Stimulated activated CD4-positive, alpha-beta T cell treated with anti-CD3 and anti-CD28 coated beads, TNF-alpha, amount 100 ng/mL, for 1 hour (primary cell): ENCODE measurements around the gene IMPDH1.

Experiments used
- DNase-seq, 3 donors: peaks; one replicate each; pipeline ENCODE4 v3.0.0-alpha.2; 2020; ENCODE audit warnings: low read depth in 3 of 3, low spot score in 1 of 3

Gene IMPDH1

DNA sequence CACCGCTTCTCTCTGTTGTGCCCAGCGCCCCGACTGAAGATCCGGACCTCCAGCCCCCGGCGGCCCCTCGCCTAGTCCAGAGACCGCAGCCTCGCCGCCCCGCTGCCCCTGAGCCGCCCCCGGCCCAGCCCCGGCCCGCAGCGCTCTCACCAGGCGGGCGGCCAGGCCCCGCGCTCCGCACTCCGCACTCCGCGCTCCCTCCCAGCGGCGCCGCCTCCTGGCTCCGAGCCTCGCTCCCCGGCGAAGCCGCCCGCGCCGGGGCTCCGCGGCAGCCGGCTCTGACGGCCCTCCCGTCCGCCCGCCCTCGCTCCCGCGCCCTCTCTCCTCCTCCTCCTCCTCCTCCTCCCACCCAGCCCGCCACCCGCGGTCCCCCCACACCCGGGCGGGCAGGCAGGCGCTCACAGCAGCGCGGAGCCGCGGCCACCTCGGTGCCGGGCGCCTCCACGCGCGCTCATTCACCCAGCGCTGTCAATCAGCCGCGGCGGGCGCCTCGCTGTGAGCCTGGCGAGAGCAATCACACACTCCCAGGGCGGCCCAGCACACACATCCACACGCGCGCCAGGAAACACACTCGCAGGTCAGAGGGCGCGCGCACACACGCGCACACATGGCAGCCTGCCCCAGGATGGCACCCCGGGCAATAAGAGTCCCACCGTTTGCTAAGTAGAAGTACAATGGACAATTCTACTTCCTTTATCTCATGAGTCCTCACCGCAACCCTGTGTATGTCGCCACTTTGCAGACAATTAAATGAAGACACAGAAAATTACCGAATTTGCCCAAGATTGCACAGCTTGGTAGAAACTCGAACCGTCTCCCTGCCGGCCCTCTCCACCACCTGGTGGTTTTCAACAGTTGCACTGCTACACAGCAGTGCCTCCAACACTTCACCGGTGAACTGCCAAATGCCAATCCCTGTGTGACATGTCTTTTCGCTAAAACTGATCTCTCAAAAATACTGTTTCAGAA, 48.1 kb downstream of the IMPDH1 start, which contains the start of gene PRRT4:
PRRT4 (minus strand) TSS at position 280 of the 969 bp plus-strand sequence.
- DNase-seq = no peak

DNA sequence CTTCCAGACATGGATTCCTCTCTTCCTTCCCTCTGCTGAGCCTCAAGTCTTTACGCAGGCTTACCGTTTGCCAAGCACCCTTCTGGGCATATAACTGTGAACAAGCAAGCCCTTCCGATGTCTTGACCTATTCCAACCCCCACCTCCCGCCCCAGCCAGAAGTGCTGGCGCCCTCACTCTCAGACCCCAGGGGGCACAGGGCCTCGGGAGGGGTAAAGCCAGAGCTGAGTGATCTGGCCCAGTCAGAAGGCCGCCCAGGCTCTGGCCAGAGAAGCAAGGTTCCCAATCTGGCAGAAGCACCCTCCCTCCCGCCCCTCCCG, 49.5 kb downstream of the IMPDH1 start:
- DNase-seq = no peak

DNA sequence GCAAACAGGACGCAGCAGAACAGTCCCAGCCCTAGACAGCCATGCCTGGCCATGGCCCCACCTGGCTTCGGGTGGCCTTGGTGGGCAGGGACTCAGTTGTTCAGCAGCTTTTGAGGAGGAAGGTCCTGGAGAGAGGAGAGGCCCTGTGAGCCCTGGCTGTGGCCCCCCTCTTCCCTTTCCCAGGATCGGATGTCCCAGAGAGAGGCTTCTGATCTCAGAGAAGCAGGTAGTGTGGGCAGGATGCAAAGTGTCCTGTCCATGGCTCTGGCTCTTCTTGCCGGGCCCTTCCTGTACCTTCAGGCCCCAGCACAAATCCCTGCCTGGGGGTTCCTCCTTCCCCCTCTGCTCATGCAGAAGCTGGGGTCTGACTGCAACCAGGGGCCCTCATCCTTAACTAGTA, 49.8 kb downstream of the IMPDH1 start:
- DNase-seq = no peak

DNA sequence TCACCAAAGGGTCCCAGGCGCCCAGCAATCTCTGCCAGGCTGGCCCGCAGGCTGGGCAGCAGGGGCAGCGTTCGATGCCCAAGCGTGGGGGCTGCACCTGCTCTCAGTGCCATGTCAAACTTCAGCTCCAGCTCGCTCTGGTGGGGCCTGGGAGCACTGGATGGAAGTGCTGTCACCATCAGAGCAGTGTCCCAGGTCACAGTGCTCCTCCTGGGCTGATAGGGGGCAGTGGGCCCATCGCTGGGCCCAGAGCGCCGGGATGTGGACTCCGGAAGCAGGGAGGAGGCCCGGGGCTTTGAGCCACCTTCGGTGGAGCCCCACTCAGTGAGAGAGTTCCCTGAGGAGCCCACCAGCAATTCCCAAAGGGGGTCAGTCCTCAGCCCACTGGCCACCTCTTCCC, 50.4 kb downstream of the IMPDH1 start:
- DNase-seq = no peak

DNA sequence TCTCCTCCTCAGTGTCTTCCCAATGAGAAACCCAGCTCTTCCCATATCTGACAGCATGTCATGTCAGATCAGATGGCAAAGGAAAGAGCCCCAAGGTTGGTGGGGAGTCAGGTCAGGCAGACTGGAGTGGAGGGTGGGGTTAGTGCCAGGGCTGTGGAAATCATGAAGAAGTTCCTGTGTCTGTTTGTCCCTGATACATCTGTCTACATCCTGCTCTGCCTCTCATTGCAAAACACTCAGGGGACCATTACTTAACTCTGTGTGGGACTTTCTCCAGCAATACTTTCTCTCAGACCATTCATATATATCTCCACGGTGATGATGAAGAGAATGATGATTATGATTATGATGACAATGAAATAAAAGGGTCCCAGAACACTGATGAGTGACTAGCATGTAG, 51.5 kb downstream of the IMPDH1 start:
- no peak for DNase-seq

DNA sequence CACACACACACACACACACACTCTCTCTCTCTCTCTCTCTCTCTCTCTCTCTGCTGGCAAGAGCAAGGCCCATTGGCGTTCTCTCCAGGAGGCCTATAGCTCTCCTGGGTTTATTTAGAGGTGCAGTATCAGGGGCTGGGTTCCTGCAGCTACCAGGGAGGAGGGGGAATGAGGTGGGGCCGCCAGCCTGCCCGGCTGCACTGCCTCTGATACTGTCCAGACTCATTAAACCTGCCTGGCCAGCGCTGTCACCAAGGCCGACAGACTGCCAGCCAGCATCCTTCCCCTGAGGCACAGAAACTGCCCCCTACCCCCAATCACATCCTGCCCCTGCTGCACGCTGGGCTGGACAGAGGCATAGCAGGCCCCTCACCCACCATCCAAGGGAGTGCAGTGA, 52.6 kb downstream of the IMPDH1 start:
- DNase-seq = no peak

DNA sequence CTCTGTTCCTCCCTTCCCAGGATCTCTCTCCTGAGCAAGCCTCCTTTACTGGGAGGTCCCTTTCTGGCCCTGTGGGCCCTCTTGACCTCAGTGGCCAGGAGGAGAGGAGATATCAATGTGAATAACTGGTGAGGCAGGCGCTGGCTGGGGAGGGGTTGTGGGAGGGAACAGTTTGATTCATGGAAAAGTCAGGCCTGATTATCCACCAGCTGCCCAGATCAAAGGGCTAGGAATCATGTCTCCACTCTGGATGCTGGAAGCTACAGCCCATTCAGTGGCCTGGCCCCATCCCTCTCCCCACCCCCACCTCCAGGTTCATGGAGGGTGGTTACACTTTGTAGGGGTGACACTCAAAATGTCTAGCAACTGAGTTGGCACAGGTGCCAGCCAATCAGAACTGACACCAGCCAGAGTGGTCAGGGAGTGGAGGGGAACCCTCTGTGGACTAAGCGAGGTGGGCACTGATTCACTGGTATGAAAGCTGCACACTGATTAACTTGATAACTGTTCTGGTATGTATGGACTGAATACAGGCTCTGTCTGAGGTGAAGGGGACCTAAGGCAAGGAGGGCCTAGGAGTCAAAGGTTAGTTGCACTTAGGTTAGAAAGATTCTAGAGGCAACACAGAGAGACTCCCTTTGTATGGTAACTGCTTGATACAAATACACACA, 53.1 kb downstream of the IMPDH1 start:
- DNase-seq = no peak

DNA sequence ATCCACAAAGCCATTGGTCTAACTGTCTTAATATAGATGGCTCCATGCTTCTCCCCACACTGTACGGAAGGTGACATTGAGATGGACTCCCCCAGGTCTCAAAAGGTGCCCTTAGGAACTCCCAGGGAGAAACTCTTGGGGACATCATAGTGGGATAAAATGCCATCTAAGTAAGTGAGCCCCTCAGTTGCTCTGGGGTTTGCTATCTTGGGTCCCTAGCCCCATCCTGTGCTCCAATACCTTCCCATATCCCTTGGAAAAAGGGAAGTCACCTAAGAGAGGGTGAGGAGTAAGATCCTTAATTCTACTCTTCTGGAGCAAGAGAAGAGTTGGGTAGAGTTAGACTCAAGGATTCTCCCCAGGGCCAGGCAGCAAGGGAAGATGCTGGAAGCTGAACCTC, 56.2 kb downstream of the IMPDH1 start:
- DNase-seq = no peak

DNA sequence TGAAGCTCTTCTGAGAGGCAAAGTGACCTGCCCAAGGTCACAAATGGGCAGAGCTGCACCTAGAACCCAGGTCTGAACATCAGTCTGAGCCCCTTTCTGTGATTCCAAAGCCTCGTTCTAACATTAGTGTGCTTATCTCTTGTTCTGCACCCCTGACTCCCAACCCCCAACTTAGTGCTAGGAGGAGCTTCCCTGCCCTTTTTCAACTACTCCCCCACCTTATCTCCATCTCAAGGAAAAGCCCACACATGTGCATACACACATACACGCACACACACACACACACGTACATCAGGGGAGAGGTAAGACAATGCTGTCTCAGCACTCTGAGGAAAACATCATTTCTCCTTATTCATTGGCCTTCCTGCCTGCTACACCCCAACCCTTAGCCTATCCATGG, 56.6 kb downstream of the IMPDH1 start:
- DNase-seq = no peak

DNA sequence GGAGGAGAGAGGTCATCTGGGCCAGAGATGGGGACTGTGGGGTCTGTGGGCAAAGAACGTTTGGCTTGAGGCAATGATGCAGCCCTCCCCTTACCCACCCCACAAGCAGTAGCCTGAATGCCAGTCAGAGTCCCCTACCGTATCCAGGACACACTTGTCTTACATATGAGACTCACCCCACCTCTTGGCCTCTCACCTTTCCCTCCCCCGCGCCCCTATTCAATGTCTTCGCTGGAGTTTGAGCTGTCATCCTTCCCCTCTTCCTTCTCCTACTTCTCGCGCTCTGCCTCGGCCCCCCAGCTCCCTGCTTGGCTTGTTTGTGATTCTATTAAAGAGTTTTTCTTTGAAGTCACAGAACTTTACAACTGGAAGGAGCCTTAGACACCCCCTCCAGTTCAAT, 57.1 kb downstream of the IMPDH1 start:
- no peak for DNase-seq

DNA sequence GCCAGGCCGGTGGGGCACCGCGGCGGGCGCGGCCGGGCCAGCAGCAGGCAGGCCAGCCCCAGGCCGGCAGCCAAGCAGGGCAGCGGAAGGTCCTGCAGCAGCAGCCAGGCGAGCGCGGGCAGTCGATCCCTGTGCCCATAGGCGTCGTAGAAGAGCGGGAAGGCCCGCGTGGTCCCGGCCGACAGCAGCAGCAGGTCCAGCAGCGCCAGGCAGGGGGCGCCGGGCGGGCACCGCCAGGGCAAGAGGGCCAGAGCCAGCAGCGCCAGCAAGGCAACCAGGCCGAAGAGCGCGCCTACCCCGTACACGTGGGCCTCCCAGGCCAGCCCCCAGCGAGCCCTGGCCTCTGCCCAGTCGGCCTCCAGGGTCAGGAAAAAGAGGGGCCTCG, 57.6 kb downstream of the IMPDH1 start:
- DNase-seq = peak in 1 of 3 donors; percentile 33

DNA sequence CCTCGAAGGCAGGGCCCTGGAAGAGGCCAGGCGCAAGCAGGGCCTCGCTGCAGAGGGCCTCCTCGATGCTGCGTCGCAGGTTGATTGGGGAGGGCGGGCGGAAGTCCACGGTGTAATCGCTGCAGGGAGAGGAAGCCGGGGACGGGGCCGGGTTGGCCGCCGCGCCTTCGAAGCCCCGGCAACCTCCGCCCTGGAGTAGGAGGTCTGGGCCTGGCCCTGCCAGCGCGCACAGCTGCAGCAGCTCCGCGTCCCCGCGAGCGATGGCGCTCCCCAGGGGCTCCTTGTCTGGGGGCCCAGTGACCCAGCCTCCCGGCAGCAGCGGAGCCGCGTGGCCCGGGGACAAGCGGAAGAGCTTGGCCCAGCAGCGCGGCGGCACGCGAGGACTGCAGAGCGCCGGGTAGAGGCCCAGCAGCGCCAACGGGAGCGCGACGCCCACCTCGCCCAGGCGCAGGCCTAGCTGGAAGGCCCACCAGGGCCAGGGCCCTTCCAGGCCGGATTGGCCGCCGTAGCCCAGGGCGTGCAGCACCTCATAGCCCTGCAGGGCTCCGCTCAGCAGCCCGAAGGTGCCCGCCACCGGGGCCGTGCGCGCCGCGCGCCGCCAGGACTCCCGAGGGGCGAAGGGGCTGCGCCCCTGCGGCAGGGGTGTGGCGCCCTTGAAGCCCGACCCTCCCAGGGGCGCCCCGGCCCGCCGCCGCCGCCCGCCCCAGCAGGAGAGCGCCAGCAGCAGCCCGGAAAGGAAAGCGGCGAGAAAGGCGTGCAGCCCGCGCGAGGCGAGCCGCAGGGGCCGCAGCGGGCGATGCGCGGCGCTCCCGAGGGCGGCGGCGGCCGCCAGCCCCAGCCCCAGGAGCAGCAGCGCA, 58.3 kb downstream of the IMPDH1 start:
- no peak for DNase-seq

DNA sequence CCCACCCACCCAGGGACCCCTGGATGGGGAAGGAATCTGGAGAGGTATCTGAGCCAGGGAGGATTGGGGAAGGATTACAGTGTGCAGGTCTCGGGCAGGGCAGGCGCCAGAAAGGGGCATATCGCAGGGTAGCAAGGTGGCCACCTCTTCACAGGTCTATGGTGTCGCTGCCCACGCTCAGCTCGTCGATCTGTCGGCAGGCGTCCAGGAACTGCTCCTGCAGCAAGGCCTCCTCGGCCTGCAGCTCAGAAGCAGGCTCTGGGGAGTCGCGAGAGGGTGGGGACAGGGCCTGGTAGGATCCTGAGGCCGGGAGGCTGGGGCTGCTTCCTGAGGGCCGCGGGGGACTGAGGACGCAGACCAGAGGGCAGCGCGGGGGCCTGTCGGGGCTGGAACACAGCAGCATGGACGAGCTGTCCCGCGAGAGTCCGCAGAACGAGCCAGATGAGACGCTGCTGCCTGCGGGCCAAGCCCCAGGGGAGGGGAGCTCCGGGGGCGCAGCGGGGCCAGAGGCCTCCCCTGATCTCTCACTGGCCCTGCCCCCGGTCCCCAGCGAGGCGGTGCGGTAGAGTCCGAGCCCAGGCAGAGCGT, 59.0 kb downstream of the IMPDH1 start:
- no peak for DNase-seq

DNA sequence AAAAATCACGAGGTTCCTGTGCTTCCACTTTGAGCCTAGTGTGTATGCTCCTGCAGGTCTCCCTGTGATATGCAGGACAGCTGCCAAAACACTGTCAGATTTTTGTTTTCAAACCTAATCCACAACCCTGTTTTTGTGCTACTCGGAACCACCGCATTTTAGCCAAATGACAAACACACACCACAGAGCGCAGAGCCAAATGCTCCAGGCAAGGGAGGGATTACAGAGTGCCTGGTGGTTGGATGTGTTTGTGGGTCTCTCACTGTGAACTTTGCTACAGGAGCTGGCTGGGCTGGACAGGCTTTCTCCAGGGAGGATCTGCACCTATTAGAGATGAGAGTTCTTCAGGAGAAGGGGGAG, 60.3 kb downstream of the IMPDH1 start:
- no peak for DNase-seq

DNA sequence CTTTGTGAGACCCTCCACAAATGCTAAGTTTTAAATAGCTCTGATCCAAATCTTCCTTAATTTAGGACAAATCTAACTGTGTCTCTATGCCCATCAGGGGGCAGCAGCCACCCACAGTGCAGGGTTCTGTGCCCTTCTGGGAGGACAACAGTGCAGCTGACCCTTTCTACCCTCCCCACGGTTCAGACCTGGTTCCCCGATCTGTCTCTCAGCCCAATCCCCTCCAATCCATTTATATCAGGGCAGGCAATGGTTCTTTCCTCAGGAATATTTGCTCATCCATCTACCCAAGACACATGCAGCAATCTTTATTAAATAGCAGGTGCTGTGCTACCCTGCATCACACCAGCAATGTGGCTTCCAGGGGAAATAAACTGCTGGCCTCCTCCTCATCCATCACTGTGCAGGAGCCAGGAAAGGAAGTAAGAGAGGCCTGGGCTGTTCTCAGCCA, 62.1 kb downstream of the IMPDH1 start:
- DNase-seq = peak in 1 of 3 donors; percentile 46

DNA sequence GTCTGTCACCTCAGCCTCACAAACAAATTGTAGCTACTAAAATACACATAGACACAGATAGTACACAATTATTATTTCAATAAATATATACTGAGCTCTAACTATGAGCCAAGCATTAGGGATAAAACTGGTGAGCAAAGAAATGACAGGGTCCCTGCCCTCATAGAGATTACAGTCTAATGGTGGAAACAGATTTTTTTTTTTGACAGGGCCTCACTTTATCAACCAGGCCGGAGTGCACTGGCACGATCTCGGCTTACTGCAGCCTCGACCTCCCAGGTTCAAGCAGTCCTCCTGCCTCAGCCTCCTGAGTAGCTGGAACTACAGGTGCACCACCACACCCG, 65.4 kb downstream of the IMPDH1 start:
- DNase-seq = no peak

DNA sequence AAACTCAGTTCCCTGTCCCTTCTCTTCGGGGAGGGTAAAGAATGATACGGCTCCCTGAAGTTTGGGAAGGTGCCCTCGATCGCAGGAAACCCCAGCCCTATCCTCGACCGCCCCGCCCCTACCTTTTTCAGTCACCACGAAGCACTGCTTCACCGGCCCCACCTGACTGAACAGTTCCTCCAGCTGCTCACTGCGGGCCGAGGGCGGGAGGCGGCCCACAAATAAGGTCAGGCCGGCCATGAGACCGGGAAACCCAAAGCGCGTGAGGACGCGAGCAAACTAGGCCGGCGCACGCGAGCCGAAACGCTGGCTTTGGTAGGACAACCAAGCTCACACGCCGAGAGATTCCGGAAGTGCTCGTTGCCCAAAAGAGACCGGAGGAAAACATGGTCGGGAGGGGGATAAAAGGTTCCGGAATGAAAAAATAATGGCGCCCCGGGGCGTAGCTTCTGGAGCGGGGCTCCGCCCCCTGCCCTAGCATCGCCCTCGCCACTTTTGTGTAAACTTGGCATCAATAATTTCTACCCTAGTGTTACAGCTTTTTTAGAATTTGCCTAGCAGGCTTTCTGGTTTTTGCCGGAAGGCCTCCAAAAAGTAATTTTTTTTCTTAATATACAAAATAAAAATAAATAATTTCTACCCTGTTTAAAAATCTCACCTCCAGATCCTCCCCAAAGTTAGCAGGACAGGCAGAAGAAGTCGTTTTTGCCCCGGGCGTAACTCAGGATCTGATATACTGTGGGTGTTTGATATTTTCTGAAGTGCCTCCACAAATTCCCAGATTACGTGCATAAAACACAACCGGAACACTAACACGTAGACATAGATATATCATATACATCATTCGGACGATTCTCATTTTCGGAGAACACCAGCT, 66.0 kb downstream of the IMPDH1 start, which contains the start of gene RBM28:
RBM28 (minus strand) TSS at position 355 of the 877 bp plus-strand sequence; CDS start at position 240, 115 bp downstream.
- DNase-seq = peak; percentile 54 to 74 (median 73)
